HUES6 (cell line): ENCODE data around the gene CBX2.

ENCODE experiments used
- H3K27ac ChIP-seq: 2 replicates; pipeline ENCODE4 v1.7.0; 2013; ENCODE audit warnings: low read depth, mild to moderate bottlenecking, low read length, inconsistent platforms
- H3K27me3 ChIP-seq: 2 replicates; pipeline ENCODE4 v1.6.1; 2013; ENCODE audit warnings: low read length; ENCODE audit not compliant: control insufficient read depth, insufficient read depth
- H3K36me3 ChIP-seq: 2 replicates; pipeline ENCODE4 v1.6.1; 2013; ENCODE audit warnings: low read length; ENCODE audit not compliant: control insufficient read depth, insufficient read depth
- H3K4me1 ChIP-seq: 2 replicates; pipeline ENCODE4 v1.6.1; 2013; ENCODE audit warnings: low read length; ENCODE audit not compliant: control insufficient read depth, insufficient read depth
- H3K4me3 ChIP-seq: 2 replicates; pipeline ENCODE4 v1.5.1; 2013; ENCODE audit warnings: low read depth, low read length
- H3K9ac ChIP-seq: one replicate; pipeline ENCODE4 v1.6.1; 2013; ENCODE audit warnings: mild to moderate bottlenecking, low read length
- H3K9me3 ChIP-seq: 2 replicates; pipeline ENCODE4 v1.6.1; 2013; ENCODE audit warnings: low read depth, low read length; ENCODE audit not compliant: control insufficient read depth, insufficient read depth

Gene CBX2

GRCh38 chr17:79821331-79822095 lies 43.6 kb downstream of the CBX2 start:
- H3K9ac ChIP-seq = no peak overlapping the region
- H3K27ac ChIP-seq = no peak overlapping the region
- H3K4me3 ChIP-seq = no peak overlapping the region
- H3K36me3 ChIP-seq = no peaks in the 10 kb centered on the region
- no peaks in the 10 kb centered on the region for H3K9me3 ChIP-seq
- H3K27me3 ChIP-seq = peaks cover 95% of the 10 kb centered on the region
- H3K4me1 ChIP-seq = no peaks in the 10 kb centered on the region

GRCh38 chr17:79822583-79823124 lies 44.7 kb downstream of the CBX2 start:
- Histone ChIP-seq H3K36me3 (no peaks in the 10 kb centered on the region), H3K4me1 (no peaks in the 10 kb centered on the region), H3K9me3 (no peaks in the 10 kb centered on the region), H3K27me3 (peaks cover 95% of the 10 kb centered on the region), H3K9ac (no peak overlapping the region), H3K27ac (no peak overlapping the region), H3K4me3 (no peak overlapping the region)

- no peak overlapping the region for H3K27ac ChIP-seq
- H3K4me1 ChIP-seq = no peaks in the 10 kb centered on the region
- H3K36me3 ChIP-seq = no peaks in the 10 kb centered on the region
- H3K9me3 ChIP-seq = no peaks in the 10 kb centered on the region
- no peak overlapping the region for H3K4me3 ChIP-seq
- H3K9ac ChIP-seq = no peak overlapping the region
- peaks cover 94% of the 10 kb centered on the region for H3K27me3 ChIP-seq
Observed at GRCh38 chr17:79824234-79824633, 46.3 kb downstream of the CBX2 start.

GRCh38 chr17:79824893-79825579 lies 47.1 kb downstream of the CBX2 start:
- no peak overlapping the region for H3K4me3 ChIP-seq
- no peak overlapping the region for H3K27ac ChIP-seq
- H3K36me3 ChIP-seq = no peaks in the 10 kb centered on the region
- H3K9me3 ChIP-seq = no peaks in the 10 kb centered on the region
- H3K4me1 ChIP-seq = no peaks in the 10 kb centered on the region
- no peak overlapping the region for H3K9ac ChIP-seq
- H3K27me3 ChIP-seq = peaks cover 94% of the 10 kb centered on the region

- Histone ChIP-seq H3K27me3 (peaks cover 94% of the 10 kb centered on the region), H3K36me3 (no peaks in the 10 kb centered on the region)
Observed at GRCh38 chr17:79825580-79825921, 47.6 kb downstream of the CBX2 start.

GRCh38 chr17:79826204-79826680 lies 48.3 kb downstream of the CBX2 start:
- Histone ChIP-seq H3K27me3 (peaks cover 94% of the 10 kb centered on the region), H3K36me3 (no peaks in the 10 kb centered on the region), H3K27ac (no peak overlapping the region), H3K9me3 (no peaks in the 10 kb centered on the region), H3K4me1 (peaks cover 9% of the 10 kb centered on the region), H3K4me3 (no peak overlapping the region), H3K9ac (no peak overlapping the region)

More at GRCh38 chr17:79825580-79825921, 47.6 kb downstream of the CBX2 start:
- Histone ChIP-seq H3K4me3 (no peak overlapping the region), H3K27ac (no peak overlapping the region), H3K9me3 (no peaks in the 10 kb centered on the region), H3K9ac (no peak overlapping the region), H3K4me1 (peaks cover 2% of the 10 kb centered on the region; the same call in 1 of the 2 replicates)

GRCh38 chr17:79826841-79827578 lies 49.1 kb downstream of the CBX2 start:
- Histone ChIP-seq H3K9ac (no peak overlapping the region), H3K36me3 (no peaks in the 10 kb centered on the region), H3K9me3 (no peaks in the 10 kb centered on the region), H3K27me3 (peaks cover 94% of the 10 kb centered on the region), H3K4me3 (no peak overlapping the region), H3K4me1 (peaks cover 13% of the 10 kb centered on the region), H3K27ac (no peak overlapping the region)

- H3K27me3 ChIP-seq = peaks cover 99% of the 10 kb centered on the region
- H3K9me3 ChIP-seq = no peaks in the 10 kb centered on the region
- no peak overlapping the region for H3K4me3 ChIP-seq
- no peak overlapping the region for H3K27ac ChIP-seq
- H3K4me1 ChIP-seq = peaks cover 21% of the 10 kb centered on the region
- H3K36me3 ChIP-seq = no peaks in the 10 kb centered on the region
- H3K9ac ChIP-seq = no peak overlapping the region
Observed at GRCh38 chr17:79829004-79829403, 51.1 kb downstream of the CBX2 start.

GRCh38 chr17:79829457-79829856 lies 51.5 kb downstream of the CBX2 start:
- no peak overlapping the region for H3K27ac ChIP-seq
- H3K4me1 ChIP-seq = peaks cover 25% of the 10 kb centered on the region
- H3K9ac ChIP-seq = no peak overlapping the region

GRCh38 chr17:79830303-79830702 lies 52.4 kb downstream of the CBX2 start:
- H3K9me3 ChIP-seq = no peaks in the 10 kb centered on the region

More at GRCh38 chr17:79829457-79829856, 51.5 kb downstream of the CBX2 start:
- Histone ChIP-seq H3K36me3 (no peaks in the 10 kb centered on the region), H3K27me3 (peaks cover 99% of the 10 kb centered on the region), H3K9me3 (no peaks in the 10 kb centered on the region), H3K4me3 (no peak overlapping the region)

More at GRCh38 chr17:79830303-79830702, 52.4 kb downstream of the CBX2 start:
- no peak overlapping the region for H3K27ac ChIP-seq
- H3K4me1 ChIP-seq = peaks cover 28% of the 10 kb centered on the region
- H3K36me3 ChIP-seq = no peaks in the 10 kb centered on the region
- H3K9ac ChIP-seq = no peak overlapping the region
- no peak overlapping the region for H3K4me3 ChIP-seq
- peaks cover 99% of the 10 kb centered on the region for H3K27me3 ChIP-seq
